IMR-90 (cell line): ENCODE measurements around the gene BDH1. TPM values are rescaled to one million over a fixed set of nuclear protein-coding genes. Genes with fewer than 3 reads are reported as not detected.
A peak's percentile ranks its signal among the peaks of the same experiment; 100 is the strongest.

Experiments
- ATAC-seq: fragments of 200-7000 bp; cut with Tn5 transposase; 2 replicates; pipeline ENCODE4 v1.9.1; 2020; ENCODE audit warnings: low read depth, mild to moderate bottlenecking, moderate library complexity
- BruUV-seq: library from RNA; stranded (reverse); fragments of 400-500 nt; replicated peaks from 2 replicates; lab custom pipeline; 2021; lab: Mats Ljungman, UMichigan
- CTCF ChIA-PET: fragments of 300-600 bp; formaldehyde crosslinking; extraction: SDS; loops from one replicate; lab custom pipeline; 2021; ENCODE audit warnings: antibody characterized with exemption; lab: Yijun Ruan, JAX
- POLR2A ChIA-PET: fragments of 300-600 bp; sonication (Branson Sonifier 250); formaldehyde crosslinking; loops from one replicate; lab custom pipeline; 2022; ENCODE audit warnings: antibody characterized with exemption; ENCODE audit not compliant: unreplicated experiment; lab: Charles Lee
- DNase-seq: peaks from one replicate; pipeline ENCODE4 v3.0.0; 2013
- H2AFZ ChIP-seq: replicated peaks from 2 replicates; pipeline ENCODE3; 2013; ENCODE audit warnings: low read length, mild to moderate bottlenecking; ENCODE audit not compliant: poor library complexity
- H2AK5ac ChIP-seq: 2 replicates; pipeline ENCODE4 v1.6.1; 2013; ENCODE audit warnings: low read depth, low read length, inconsistent platforms
- H2AK9ac ChIP-seq: replicated peaks from 2 replicates; pipeline ENCODE3; 2013; ENCODE audit warnings: mild to moderate bottlenecking, low read depth, low read length, moderate library complexity; ENCODE audit not compliant: poor library complexity
- H2BK120ac ChIP-seq: 2 replicates; pipeline ENCODE4 v1.6.1; 2013; ENCODE audit warnings: low read depth, low read length, inconsistent platforms
- H2BK15ac ChIP-seq: 3 replicates; pipeline ENCODE4 v1.6.1; 2013; ENCODE audit warnings: low read depth, low read length, inconsistent platforms
- H2BK20ac ChIP-seq: 2 replicates; pipeline ENCODE4 v1.6.1; 2013; ENCODE audit warnings: low read depth, mild to moderate bottlenecking, inconsistent platforms, low read length, moderate library complexity
- H2BK5ac ChIP-seq: 2 replicates; pipeline ENCODE4 v1.6.1; 2013; ENCODE audit warnings: mild to moderate bottlenecking, low read depth, low read length, inconsistent platforms; ENCODE audit not compliant: poor library complexity, severe bottlenecking
- H3K14ac ChIP-seq: replicated peaks from 2 replicates; pipeline ENCODE4 v1.6.1; 2013; ENCODE audit warnings: low read depth, low read length, inconsistent platforms
- H3K18ac ChIP-seq: 2 replicates; pipeline ENCODE4 v1.6.1; 2013; ENCODE audit warnings: low read depth, low read length, control low read depth
- H3K23ac ChIP-seq: 2 replicates; pipeline ENCODE4 v1.6.1; 2013; ENCODE audit warnings: low read depth, low read length, inconsistent platforms
- H3K27ac ChIP-seq: 2 replicates; pipeline ENCODE4 v1.5.1; 2013; ENCODE audit warnings: mild to moderate bottlenecking, control low read depth, low read length; ENCODE audit not compliant: insufficient read depth
- H3K27me3 ChIP-seq: 2 replicates; pipeline ENCODE4 v1.6.1; 2013; ENCODE audit warnings: low read length; ENCODE audit not compliant: control insufficient read depth, insufficient read depth
- H3K36me3 ChIP-seq: 2 replicates; pipeline ENCODE4 v1.6.1; 2013; ENCODE audit warnings: low read length, mixed read lengths; ENCODE audit not compliant: control insufficient read depth, insufficient read depth
- H3K4ac ChIP-seq: 2 replicates; pipeline ENCODE4 v1.6.1; 2013; ENCODE audit warnings: low read depth, low read length, inconsistent platforms
- H3K4me1 ChIP-seq: 2 replicates; pipeline ENCODE4 v1.6.1; 2013; ENCODE audit warnings: low read length, mixed read lengths; ENCODE audit not compliant: control insufficient read depth, insufficient read depth
- H3K4me2 ChIP-seq: 2 replicates; pipeline ENCODE4 v1.6.1; 2013; ENCODE audit warnings: low read depth, mild to moderate bottlenecking, control low read depth, low read length, moderate library complexity
- H3K4me3 ChIP-seq: 2 replicates; pipeline ENCODE4 v1.5.1; 2013; ENCODE audit warnings: low read depth, mild to moderate bottlenecking, control low read depth, low read length, moderate library complexity; ENCODE audit not compliant: insufficient read depth
- H3K56ac ChIP-seq: 2 replicates; pipeline ENCODE4 v1.6.1; 2013; ENCODE audit warnings: low read length, inconsistent platforms; ENCODE audit not compliant: insufficient read depth; ENCODE audit errors: extremely low read depth
- H3K79me1 ChIP-seq, 2 experiments: 2 replicates each; pipeline ENCODE4 v1.6.1; 2013; ENCODE audit warnings: low read length in 2 of 2, inconsistent platforms in 1 of 2, low read depth in 1 of 2
- H3K9ac ChIP-seq: 2 replicates; pipeline ENCODE4 v1.6.1; 2013; ENCODE audit warnings: low read depth, low read length, control low read depth
- H3K9me1 ChIP-seq: 2 replicates; pipeline ENCODE4 v1.6.1; 2013; ENCODE audit warnings: low read length, inconsistent platforms; ENCODE audit not compliant: insufficient read depth
- H3K9me3 ChIP-seq: 2 replicates; pipeline ENCODE4 v1.6.1; 2013; ENCODE audit warnings: low read length; ENCODE audit not compliant: control insufficient read depth, insufficient read depth
- H4K20me1 ChIP-seq: 2 replicates; pipeline ENCODE4 v1.6.1; 2013; ENCODE audit warnings: low read length, inconsistent platforms; ENCODE audit not compliant: insufficient read depth
- H4K5ac ChIP-seq: 2 replicates; pipeline ENCODE4 v1.6.1; 2013; ENCODE audit warnings: mild to moderate bottlenecking, low read depth, low read length, control low read depth
- H4K8ac ChIP-seq, 2 experiments: 2 replicates each; pipeline ENCODE4 v1.6.1; 2013; ENCODE audit warnings: low read depth in 2 of 2, low read length in 2 of 2, control low read depth in 1 of 2, inconsistent platforms in 1 of 2
- H4K91ac ChIP-seq: 2 replicates; pipeline ENCODE4 v1.6.1; 2013; ENCODE audit warnings: low read depth, low read length, inconsistent platforms; ENCODE audit not compliant: insufficient read depth
- BHLHE40 ChIP-seq: fragments of 150-350 bp; IDR thresholded peaks from 2 replicates; pipeline ENCODE4 v1.6.1; 2016; ENCODE audit warnings: mild to moderate bottlenecking, low read depth, low read length
- FOS ChIP-seq: fragments of 150-350 bp; IDR thresholded peaks from 2 replicates; pipeline ENCODE4 v1.6.1; 2016; ENCODE audit warnings: low read depth, low read length
- MAZ ChIP-seq: IDR thresholded peaks from 2 replicates; pipeline ENCODE4 v1.6.1; 2012; ENCODE audit warnings: low read depth, mild to moderate bottlenecking, low read length, improper control_type of control experiment, moderate library complexity, borderline replicate concordance
- SMC3 ChIP-seq: fragments of 150-350 bp; IDR thresholded peaks from 2 replicates; pipeline ENCODE4 v1.6.1; 2016; ENCODE audit warnings: low read depth, mild to moderate bottlenecking, antibody characterized with exemption, low read length, moderate library complexity
- USF2 ChIP-seq: fragments of 150-350 bp; IDR thresholded peaks from 2 replicates; pipeline ENCODE4 v1.6.1; 2017; ENCODE audit warnings: mild to moderate bottlenecking, antibody characterized with exemption, low read length, low read depth
- WGBS, 2 experiments: methylation state at CpG; one replicate each; pipeline versions ENCODE4 v1.1.5 to v1.1.7; 2013; ENCODE audit warnings: missing lambda C conversion rate in 2 of 2; ENCODE audit not compliant: insufficient read length in 1 of 2; ENCODE audit errors: extremely low coverage in 2 of 2; 5-methylcytosine and 5-hydroxymethylcytosine counted together
- dilution Hi-C: fragments of 300-500 bp; cut with HindIII; formaldehyde crosslinking; loops from one replicate; pipeline ENCODE4 v1.14.3; 2018; ENCODE audit warnings: low sequenced_read_pairs; ENCODE audit not compliant: unreplicated experiment
- in situ Hi-C: fragments of 300-500 bp; cut with MboI; formaldehyde crosslinking; loops from 3 replicates; pipeline ENCODE4 v1.14.3; 2019; ENCODE audit warnings: low sequenced_read_pairs, inconsistent platforms, mixed read lengths
- intact Hi-C: fragments of 100-400 bp; cut with micrococcal nuclease; formaldehyde crosslinking; loops from 2 replicates; pipeline ENCODE4 v1.10.0; 2022
- polyA plus RNA-seq, 3 experiments: library from polyadenylated mRNA; depleted of rRNA; stranded (reverse); fragments of >200 nt; gene quantifications; 2 replicates each; pipeline ENCODE4 v1.2.3, GENCODE V29; 2012; ENCODE audit warnings: low replicate concordance in 1 of 3
- total RNA-seq: library from RNA; depleted of rRNA; stranded (reverse); fragments of >200 nt; gene quantifications from 2 replicates; pipeline ENCODE4 v1.2.3, GENCODE V29; 2012

BDH1 gene
- total and polyA plus RNA-seq, 2 of the 4 experiments (the other 2 are of a cell fraction) = 2.7 to 4.4 TPM

GRCh38 chr3:197516517-197516889 is 39.3 kb downstream of the BDH1 start:
- no peak overlapping the region for H3K4me3 ChIP-seq
- H3K4me1 ChIP-seq = peaks cover 11% of the 10 kb centered on the region
- peak overlapping the region; percentile 44; the same call in 1 of the 2 replicates for H2BK20ac ChIP-seq
- no peaks in the 10 kb centered on the region for H3K9me3 ChIP-seq
- H3K79me1 ChIP-seq = no peaks in the 10 kb centered on the region
- TF ChIP-seq FOS (peak; percentile 88), USF2 (no peak), BHLHE40 (peak; percentile 55), SMC3 (no peak), MAZ (peak; percentile 44; the same call in 1 of the 2 replicates)
- H3K56ac ChIP-seq = peak overlapping the region; percentile 53; the same call in 1 of the 2 replicates
- no peaks in the 10 kb centered on the region for H4K20me1 ChIP-seq
- CTCF ChIA-PET = interaction anchor here (0.7 kb wide), 2 partner anchors 241 to 253 kb away, joined by 3 read pairs; no protein-coding TSS in a partner anchor
- H4K8ac ChIP-seq = peak overlapping the region; percentile 83 to 84; a peak in 3 of 4 replicates
- no TSS peak for BruUV-seq
- peak overlapping the region; percentile 66 for H2BK5ac ChIP-seq
- ATAC-seq = peak; percentile 71
- no peak overlapping the region for H3K9ac ChIP-seq
- H3K27ac ChIP-seq = peak overlapping the region; percentile 40; the same call in 1 of the 2 replicates
- H3K9me1 ChIP-seq = peaks cover 13% of the 10 kb centered on the region; the same call in 1 of the 2 replicates
- DNase-seq = peak; percentile 94
- POLR2A ChIA-PET = no interaction called here
- WGBS, 2 experiments = 51% methylated on average over 4 of the region's 6 CpGs; no CpG with 5 or more reads in 1 of the 2 experiments
- peak overlapping the region; percentile 83 for H3K4ac ChIP-seq
- intact Hi-C loops = loop anchor here (10.0 kb wide), 1 partner anchor 512 kb away; no protein-coding TSS in a partner anchor
- peak overlapping the region; percentile 62 for H4K5ac ChIP-seq
- in situ Hi-C loops = loop anchor here (10.0 kb wide), 1 partner anchor 262 kb away; no protein-coding TSS in a partner anchor
- H2AK9ac ChIP-seq = peak overlapping the region; percentile 90
- peak overlapping the region; percentile 71; the same call in 1 of the 2 replicates for H2BK120ac ChIP-seq
- H2AFZ ChIP-seq = peak overlapping the region; percentile 81
- peak overlapping the region; percentile 90; the same call in 2 of the 3 replicates for H2BK15ac ChIP-seq
- H3K23ac ChIP-seq = peak overlapping the region; percentile 26; the same call in 1 of the 2 replicates
- no peaks in the 10 kb centered on the region; the same call in 1 of the 2 replicates for H3K36me3 ChIP-seq
- H3K27me3 ChIP-seq = no peaks in the 10 kb centered on the region
- peak overlapping the region; percentile 26; the same call in 1 of the 2 replicates for H3K4me2 ChIP-seq
- H2AK5ac ChIP-seq = peak overlapping the region; percentile 85
- dilution Hi-C loops = no loop called here
- H3K18ac ChIP-seq = peak overlapping the region; percentile 22; the same call in 1 of the 2 replicates
- H3K14ac ChIP-seq = peak overlapping the region; percentile 69
- H4K91ac ChIP-seq = peak overlapping the region; percentile 87
